Activated T-cell treated with anti-CD3 and anti-CD28 coated beads, Interleukin-2, amount 50 U/mL, for 4 hours (primary cell): ENCODE data around the gene ISG20. TPM values are rescaled to one million over a fixed set of nuclear protein-coding genes. Genes with fewer than 3 reads are reported as not detected.

Experiments used
- ATAC-seq, 2 donors: fragments of 200-7000 bp; cut with Tn5 transposase; one replicate each; pipeline ENCODE4 v1.10.0; 2021
- DNase-seq: peaks from one replicate; pipeline ENCODE4 v3.0.0-alpha.2; 2020
- H3K27me3 Mint-ChIP-seq: one replicate; pipeline ENCODE4 v1.8.0; 2021; ENCODE audit warnings: low read depth, mixed read lengths
- H3K36me3 Mint-ChIP-seq: one replicate; pipeline ENCODE4 v1.8.0; 2022; ENCODE audit warnings: mixed read lengths; ENCODE audit not compliant: insufficient read depth
- H3K4me1 Mint-ChIP-seq: one replicate; pipeline ENCODE4 v1.8.0; 2021; ENCODE audit warnings: low read depth, mixed read lengths
- H3K4me3 Mint-ChIP-seq: one replicate; pipeline ENCODE4 v1.8.0; 2021; ENCODE audit warnings: mild to moderate bottlenecking, moderate library complexity, mixed read lengths
- H3K9me3 Mint-ChIP-seq: one replicate; pipeline ENCODE4 v1.8.0; 2021; ENCODE audit warnings: mixed read lengths
- total RNA-seq, 3 donors: library from RNA; stranded (reverse); gene quantifications; one replicate each; pipeline ENCODE4 v1.2.1, GENCODE V29; 2021

ISG20 gene
- total RNA-seq, 3 donors from 2014 or later, result 26.8 to 37.8 (median 27.7) TPM

DNA sequence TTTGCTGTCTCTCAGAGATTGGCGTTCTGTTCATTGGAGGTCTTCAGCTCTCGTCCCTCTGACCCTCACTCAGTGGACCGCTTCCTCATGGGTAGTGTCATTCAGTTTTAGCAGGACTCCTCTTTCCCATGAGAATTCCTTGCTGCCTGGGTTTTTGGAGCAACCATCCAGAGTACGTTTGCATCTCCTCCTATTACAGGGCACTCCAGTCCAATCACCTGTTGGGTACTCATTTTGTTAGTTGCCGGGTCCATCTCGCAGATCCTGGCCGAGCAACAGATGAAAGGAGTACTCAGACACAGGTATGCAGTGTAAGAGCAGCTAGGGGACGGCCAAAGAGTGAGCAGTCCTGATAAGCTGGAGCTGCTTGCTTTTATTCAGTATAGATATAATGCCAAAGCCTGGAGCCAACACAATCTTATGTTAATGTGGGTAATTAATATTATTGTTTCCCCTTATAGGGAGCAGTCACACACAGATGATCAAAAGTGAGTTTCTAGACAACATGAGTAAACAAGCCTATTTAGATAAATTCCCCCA is 49.6 kb downstream of the ISG20 start:
- Mint-ChIP-seq H3K36me3 (no peaks in the 10 kb centered on the region), H3K4me1 (no peaks in the 10 kb centered on the region), H3K9me3 (peaks cover 4% of the 10 kb centered on the region), H3K27me3 (peaks cover 16% of the 10 kb centered on the region), H3K4me3 (no peak overlapping the region)
- ATAC-seq, result no peak
- no peak for DNase-seq

- DNase-seq (no peak), ATAC-seq (no peak)
- Mint-ChIP-seq H3K36me3 (no peaks in the 10 kb centered on the region), H3K4me1 (no peaks in the 10 kb centered on the region), H3K9me3 (peaks cover 4% of the 10 kb centered on the region), H3K4me3 (no peak overlapping the region), H3K27me3 (peaks cover 13% of the 10 kb centered on the region)
Measured at GRCh38 chr15:88690331-88690730, 51.5 kb downstream of the ISG20 start.

GRCh38 chr15:88693191-88693590 is 54.4 kb downstream of the ISG20 start:
- ATAC-seq (no peak), DNase-seq (no peak)
- no peak overlapping the region for H3K4me3 Mint-ChIP-seq
- H3K9me3 Mint-ChIP-seq, result peaks cover 4% of the 10 kb centered on the region
- H3K27me3 Mint-ChIP-seq, result peaks cover 10% of the 10 kb centered on the region
- H3K36me3 Mint-ChIP-seq, result no peaks in the 10 kb centered on the region
- H3K4me1 Mint-ChIP-seq, result no peaks in the 10 kb centered on the region

GRCh38 chr15:88695101-88695500 is 56.3 kb downstream of the ISG20 start:
- no peak overlapping the region for H3K4me3 Mint-ChIP-seq
- no peaks in the 10 kb centered on the region for H3K4me1 Mint-ChIP-seq
- DNase-seq, result no peak
- H3K36me3 Mint-ChIP-seq, result no peaks in the 10 kb centered on the region
- no peak for ATAC-seq
- H3K27me3 Mint-ChIP-seq, result peaks cover 8% of the 10 kb centered on the region
- H3K9me3 Mint-ChIP-seq, result no peaks in the 10 kb centered on the region

GRCh38 chr15:88695691-88696251 is 57.0 kb downstream of the ISG20 start:
- no peak for ATAC-seq
- Mint-ChIP-seq H3K36me3 (no peaks in the 10 kb centered on the region), H3K4me1 (no peaks in the 10 kb centered on the region), H3K4me3 (no peak overlapping the region), H3K27me3 (peaks cover 8% of the 10 kb centered on the region), H3K9me3 (no peaks in the 10 kb centered on the region)
- DNase-seq, result no peak

DNA sequence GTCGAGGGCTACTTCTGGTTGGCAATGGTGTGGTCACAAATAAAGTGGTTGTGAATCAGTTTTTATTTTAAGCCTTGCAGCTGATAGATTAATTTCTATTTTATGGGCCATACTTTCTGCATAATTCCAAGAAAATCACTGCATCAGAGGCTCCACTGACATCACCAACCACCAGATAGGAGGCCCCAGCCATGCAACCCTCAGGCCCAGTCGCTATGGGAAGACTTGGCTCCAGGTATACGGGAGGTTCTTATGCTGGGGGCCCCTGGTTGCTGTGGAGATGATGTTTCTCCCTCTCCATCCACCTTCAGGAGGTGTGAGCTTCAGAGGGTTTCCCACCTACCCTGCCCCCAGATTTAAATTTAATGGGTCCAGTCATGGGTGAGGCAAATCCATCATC is 57.4 kb downstream of the ISG20 start:
- Mint-ChIP-seq H3K4me3 (no peak overlapping the region), H3K4me1 (no peaks in the 10 kb centered on the region), H3K27me3 (peaks cover 8% of the 10 kb centered on the region), H3K9me3 (no peaks in the 10 kb centered on the region), H3K36me3 (no peaks in the 10 kb centered on the region)
- ATAC-seq, result no peak
- no peak for DNase-seq

DNA sequence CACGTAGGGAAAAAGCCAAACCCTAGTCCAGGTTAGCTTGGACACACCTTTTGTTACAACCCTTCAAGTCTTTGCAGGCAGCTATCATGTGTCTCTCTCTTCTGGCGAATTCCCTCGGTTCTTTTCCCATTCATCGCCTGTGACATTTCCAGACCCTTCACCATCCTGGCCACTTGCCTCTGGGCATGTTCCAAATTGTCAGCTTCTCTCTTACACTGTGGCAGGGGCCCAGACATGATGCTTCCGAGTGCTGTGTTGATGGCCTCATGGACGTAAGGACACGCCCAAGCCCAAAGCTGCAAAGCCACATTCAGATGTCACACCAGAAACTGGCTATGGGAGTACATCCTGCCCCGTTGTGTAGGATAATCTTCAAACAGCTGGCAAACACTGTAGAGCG is 58.5 kb downstream of the ISG20 start:
- H3K36me3 Mint-ChIP-seq, result no peaks in the 10 kb centered on the region
- DNase-seq, result no peak
- peaks cover 8% of the 10 kb centered on the region for H3K27me3 Mint-ChIP-seq
- H3K4me3 Mint-ChIP-seq, result no peak overlapping the region
- H3K4me1 Mint-ChIP-seq, result no peaks in the 10 kb centered on the region
- H3K9me3 Mint-ChIP-seq, result no peaks in the 10 kb centered on the region
- no peak for ATAC-seq

GRCh38 chr15:88699861-88700260 is 61.0 kb downstream of the ISG20 start:
- no peak for DNase-seq
- H3K4me1 Mint-ChIP-seq, result peaks cover 4% of the 10 kb centered on the region
- H3K9me3 Mint-ChIP-seq, result no peaks in the 10 kb centered on the region
- H3K4me3 Mint-ChIP-seq, result no peak overlapping the region
- H3K27me3 Mint-ChIP-seq, result peaks cover 12% of the 10 kb centered on the region
- no peaks in the 10 kb centered on the region for H3K36me3 Mint-ChIP-seq
- no peak for ATAC-seq

- ATAC-seq (no peak), DNase-seq (no peak)
- H3K4me1 Mint-ChIP-seq, result peaks cover 7% of the 10 kb centered on the region
- no peak overlapping the region for H3K4me3 Mint-ChIP-seq
- no peaks in the 10 kb centered on the region for H3K36me3 Mint-ChIP-seq
- H3K9me3 Mint-ChIP-seq, result no peaks in the 10 kb centered on the region
- H3K27me3 Mint-ChIP-seq, result peaks cover 14% of the 10 kb centered on the region
Measured at GRCh38 chr15:88700716-88701115, 61.9 kb downstream of the ISG20 start.

- H3K36me3 Mint-ChIP-seq, result no peaks in the 10 kb centered on the region
- ATAC-seq, result no peak
- H3K4me1 Mint-ChIP-seq, result peaks cover 12% of the 10 kb centered on the region
- H3K4me3 Mint-ChIP-seq, result no peak overlapping the region
- H3K9me3 Mint-ChIP-seq, result no peaks in the 10 kb centered on the region
- peaks cover 21% of the 10 kb centered on the region for H3K27me3 Mint-ChIP-seq
- peak; percentile 13 for DNase-seq
Measured at GRCh38 chr15:88701561-88702095, 62.8 kb downstream of the ISG20 start.

- Mint-ChIP-seq H3K27me3 (peaks cover 30% of the 10 kb centered on the region), H3K36me3 (no peaks in the 10 kb centered on the region), H3K4me1 (peaks cover 12% of the 10 kb centered on the region), H3K9me3 (no peaks in the 10 kb centered on the region), H3K4me3 (no peak overlapping the region)
- no peak for ATAC-seq
- DNase-seq, result no peak
Measured at GRCh38 chr15:88702983-88703382, 64.2 kb downstream of the ISG20 start.

DNA sequence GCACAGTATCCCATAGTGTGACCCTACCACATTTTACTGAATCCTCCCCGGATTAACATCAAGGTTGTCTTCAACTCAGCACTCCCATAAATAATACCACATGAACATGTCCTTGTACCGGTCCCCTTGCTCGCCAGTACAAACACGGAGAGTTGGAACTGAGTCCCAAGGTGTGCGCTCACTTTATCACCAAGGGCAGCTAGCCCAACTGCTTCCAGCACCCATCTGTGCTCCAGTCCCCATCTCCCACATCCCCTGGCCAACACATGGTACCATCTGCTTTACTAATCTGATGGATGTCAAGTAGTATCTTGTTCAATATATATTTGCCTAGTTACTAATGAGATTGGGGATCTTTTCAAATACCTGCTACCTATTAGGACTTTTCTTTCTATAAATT is 64.7 kb downstream of the ISG20 start:
- ATAC-seq, result no peak
- H3K4me1 Mint-ChIP-seq, result peaks cover 12% of the 10 kb centered on the region
- no peaks in the 10 kb centered on the region for H3K36me3 Mint-ChIP-seq
- DNase-seq, result no peak
- H3K27me3 Mint-ChIP-seq, result peaks cover 33% of the 10 kb centered on the region
- no peaks in the 10 kb centered on the region for H3K9me3 Mint-ChIP-seq
- H3K4me3 Mint-ChIP-seq, result no peak overlapping the region

GRCh38 chr15:88704791-88705768 is 66.3 kb downstream of the ISG20 start:
- H3K4me3 Mint-ChIP-seq, result peak overlapping the region; percentile 69
- DNase-seq (no peak), ATAC-seq (peak; percentile 59 to 63)
- H3K36me3 Mint-ChIP-seq, result no peaks in the 10 kb centered on the region
- H3K4me1 Mint-ChIP-seq, result peaks cover 12% of the 10 kb centered on the region
- H3K27me3 Mint-ChIP-seq, result peaks cover 44% of the 10 kb centered on the region
- no peaks in the 10 kb centered on the region for H3K9me3 Mint-ChIP-seq

- H3K36me3 Mint-ChIP-seq, result no peaks in the 10 kb centered on the region
- peaks cover 12% of the 10 kb centered on the region for H3K4me1 Mint-ChIP-seq
- peaks cover 47% of the 10 kb centered on the region for H3K27me3 Mint-ChIP-seq
- H3K4me3 Mint-ChIP-seq, result peak overlapping the region; percentile 48
- DNase-seq, result no peak
- H3K9me3 Mint-ChIP-seq, result no peaks in the 10 kb centered on the region
- no peak for ATAC-seq
Measured at GRCh38 chr15:88705769-88706165, 67.0 kb downstream of the ISG20 start.
